Left lung (tissue), 10 donors: ENCODE data around the gene NFAT5. TPM values are rescaled to one million over a fixed set of nuclear protein-coding genes. Genes with fewer than 3 reads are reported as not detected.

Experiments
- ATAC-seq: fragments of 200-7000 bp; cut with Tn5 transposase; one replicate; pipeline ENCODE4 v1.9.1; 2020; ENCODE audit warnings: moderate library complexity
- DNase-seq, 4 donors: peaks; one replicate each; pipeline ENCODE4 v3.0.0-alpha.2; 2013 to 2020
- H3K27ac ChIP-seq, 2 donors: fragments of 200-600 bp; sonication (generic) in 1 of 2; one replicate each; pipeline versions ENCODE4 v1.5.0 to v1.8.0; 2020 to 2021
- H3K27me3 ChIP-seq, 2 donors: fragments of 200-600 bp; sonication (generic) in 1 of 2; one replicate each; pipeline versions ENCODE4 v1.5.0 to v1.8.0; 2020 to 2021
- H3K36me3 ChIP-seq, 2 donors: fragments of 200-600 bp; sonication (generic) in 1 of 2; one replicate each; pipeline versions ENCODE4 v1.5.0 to v1.8.0; 2020 to 2021
- H3K4me1 ChIP-seq, 2 donors: fragments of 200-600 bp; one replicate each; pipeline ENCODE4 v1.8.0; 2021
- H3K4me3 ChIP-seq, 2 donors: fragments of 200-600 bp; sonication (generic) in 1 of 2; one replicate each; pipeline versions ENCODE4 v1.5.0 to v1.8.0; 2020 to 2021; ENCODE audit warnings: mild to moderate bottlenecking in 1 of 2
- H3K9me3 ChIP-seq, 2 donors: fragments of 200-600 bp; sonication (generic) in 1 of 2; one replicate each; pipeline versions ENCODE4 v1.5.0 to v1.8.0; 2020 to 2021
- CTCF ChIP-seq, 2 donors: fragments of 200-600 bp; sonication (generic) in 1 of 2; IDR thresholded peaks; one replicate each; pipeline versions ENCODE4 v1.5.0 to v1.8.0; 2021; ENCODE audit warnings: antibody characterized with exemption in 2 of 2
- intact Hi-C, 2 donors: fragments of 100-400 bp; cut with DNase I; formaldehyde crosslinking; loops; one replicate each; pipeline versions ENCODE4 v1.11.2 to v1.14.2; 2022
- polyA plus RNA-seq, 6 donors: library from polyadenylated mRNA; unstranded; fragments of 120-200 nt; gene quantifications; one replicate each; pipeline ENCODE4 v1.2.1, GENCODE V29; 2013; ENCODE audit not compliant: insufficient read length in 6 of 6
- total RNA-seq, 2 donors: library from RNA; stranded (reverse); fragmentation: NEBNext Ultra II Directional; extraction: Animal tissue kit (Norgen Biotek cat#: 25700); gene quantifications; one replicate each; pipeline ENCODE4 v1.2.1, GENCODE V29; 2021
- donor health status: DM: no; HTN: yes; CAD: no.
- donor health status: DM: no; HTN: no; CAD: no.

NFAT5 gene
- total and polyA plus RNA-seq, 8 donors, result 44.8 to 66.0 (median 57.9) TPM

DNA sequence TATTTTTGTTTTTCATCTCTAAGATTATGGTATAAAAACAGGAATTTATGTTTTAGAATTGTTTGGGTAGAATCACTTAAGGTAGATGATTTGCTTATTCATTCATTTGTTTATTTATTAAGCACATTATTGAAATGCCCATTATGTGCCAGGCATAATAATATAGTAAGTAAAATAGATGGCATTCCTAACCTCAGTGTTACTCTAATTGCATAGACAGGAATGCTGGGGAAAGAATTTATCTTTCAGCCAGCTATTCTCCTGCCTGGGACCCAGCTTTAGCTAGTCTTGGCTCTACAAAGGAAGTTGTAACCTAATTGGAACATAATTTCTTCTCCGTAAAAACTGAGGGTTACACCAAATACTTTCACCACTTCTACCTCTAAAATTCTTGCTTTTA is 44.6 kb downstream of the NFAT5 start:
- intact Hi-C loops, result no loop called here
- no peak for TF ChIP-seq CTCF (IDR thresholded peaks at IDR 0.05)
- Histone ChIP-seq H3K27me3 (no peaks in the 10 kb centered on the region), H3K36me3 (peaks cover 0 to 6% of the 10 kb centered on the region in 2 donors), H3K4me1 (peaks cover 12 to 29% of the 10 kb centered on the region in 2 donors), H3K27ac (no peak overlapping the region), H3K9me3 (no peaks in the 10 kb centered on the region), H3K4me3 (no peak overlapping the region)
- no peak for ATAC-seq
- DNase-seq, result no peak

DNA sequence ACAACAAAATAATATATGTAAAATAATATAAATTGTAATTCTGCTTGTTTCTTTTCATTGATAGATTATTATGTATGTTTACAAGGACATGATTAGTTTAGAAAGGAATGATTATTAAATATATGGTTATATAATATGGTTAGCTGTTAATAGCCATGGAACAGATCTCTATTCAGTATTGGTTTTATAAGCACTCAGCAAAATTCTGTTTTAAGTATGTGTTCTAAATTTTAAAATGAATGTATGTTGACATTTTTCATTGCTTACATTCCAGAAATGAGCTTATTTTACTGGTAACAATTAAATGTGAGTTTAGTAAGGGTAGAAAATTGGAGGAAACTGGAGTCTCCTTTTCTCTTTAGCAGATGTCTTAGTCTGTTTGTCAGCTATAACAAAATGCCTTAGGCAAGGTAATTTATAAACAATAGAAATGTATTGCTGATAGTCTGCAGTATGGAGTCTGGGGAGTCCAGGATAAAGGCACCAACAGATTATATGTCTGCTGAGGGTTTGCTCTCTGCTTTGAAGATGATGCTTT is 45.4 kb downstream of the NFAT5 start:
- no peak for DNase-seq
- intact Hi-C loops, result no loop called here

GRCh38 chr16:69613378-69614154 is 47.8 kb downstream of the NFAT5 start:
- H3K27ac ChIP-seq, result peak overlapping the region in 1 of 2 donors; percentile 59
- DNase-seq (peak in 1 of 4 donors; percentile 33), ATAC-seq (peak; percentile 91)
- H3K4me1 ChIP-seq, result peaks cover 16 to 35% of the 10 kb centered on the region in 2 donors
- TF ChIP-seq CTCF (IDR thresholded peaks at IDR 0.05), result no peak
- no peaks in the 10 kb centered on the region for H3K9me3 ChIP-seq
- H3K27me3 ChIP-seq, result no peaks in the 10 kb centered on the region
- intact Hi-C loops, result no loop called here
- H3K36me3 ChIP-seq, result peaks cover 0 to 3% of the 10 kb centered on the region in 2 donors
- H3K4me3 ChIP-seq, result no peak overlapping the region

More for the DNA sequence above, 45.4 kb downstream of the NFAT5 start:
- H3K27me3 ChIP-seq, result no peaks in the 10 kb centered on the region
- H3K9me3 ChIP-seq, result no peaks in the 10 kb centered on the region
- no peak for TF ChIP-seq CTCF (IDR thresholded peaks at IDR 0.05)
- peaks cover 12 to 29% of the 10 kb centered on the region in 2 donors for H3K4me1 ChIP-seq
- ATAC-seq, result no peak
- H3K27ac ChIP-seq, result no peak overlapping the region
- H3K36me3 ChIP-seq, result peaks cover 0 to 6% of the 10 kb centered on the region in 2 donors
- no peak overlapping the region for H3K4me3 ChIP-seq

DNA sequence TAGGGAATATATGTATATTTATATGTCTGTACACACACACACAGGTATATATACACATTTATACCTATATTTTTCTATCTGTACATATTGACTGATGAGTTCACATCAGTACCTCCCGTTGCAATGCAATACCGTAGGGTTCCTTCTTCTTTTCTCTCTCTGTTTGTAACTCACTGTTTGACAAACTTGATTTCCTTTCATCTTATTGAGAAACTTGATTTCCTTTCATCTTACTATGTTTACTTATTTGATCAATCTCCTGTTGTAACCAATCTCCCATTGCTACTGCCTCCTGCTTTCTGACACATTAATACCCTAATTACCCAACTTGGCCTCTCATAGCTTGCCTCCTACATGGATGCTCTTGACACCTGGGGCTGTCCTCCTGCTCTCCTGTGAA is 49.8 kb downstream of the NFAT5 start:
- no peak overlapping the region for H3K27ac ChIP-seq
- H3K36me3 ChIP-seq, result no peaks in the 10 kb centered on the region
- intact Hi-C loops, result no loop called here
- no peak for TF ChIP-seq CTCF (IDR thresholded peaks at IDR 0.05)
- H3K4me3 ChIP-seq, result no peak overlapping the region
- H3K4me1 ChIP-seq, result peaks cover 19 to 54% of the 10 kb centered on the region in 2 donors
- ATAC-seq, result no peak
- DNase-seq, result no peak
- H3K9me3 ChIP-seq, result no peaks in the 10 kb centered on the region
- no peaks in the 10 kb centered on the region for H3K27me3 ChIP-seq

DNA sequence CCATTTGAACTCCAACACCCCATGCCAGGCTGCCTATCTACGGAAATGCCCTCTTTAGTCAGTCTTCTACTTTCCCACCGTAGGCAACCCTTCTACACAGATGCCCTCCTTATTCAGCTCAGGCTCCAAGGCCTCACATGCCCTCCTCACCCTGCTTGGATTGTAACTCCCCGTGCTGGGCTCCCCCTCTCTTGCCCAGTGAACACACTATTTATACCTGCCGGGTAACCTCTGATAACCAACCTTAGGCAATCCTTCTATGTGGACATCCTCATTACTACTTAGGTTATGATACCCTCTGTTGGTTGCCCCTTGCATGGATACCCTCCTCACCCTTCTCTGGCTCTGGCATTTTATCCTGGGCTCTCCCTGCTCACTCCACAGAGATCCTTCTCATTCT is 50.3 kb downstream of the NFAT5 start:
- no peak overlapping the region for H3K27ac ChIP-seq
- no peaks in the 10 kb centered on the region for H3K27me3 ChIP-seq
- DNase-seq (no peak), ATAC-seq (no peak)
- no peaks in the 10 kb centered on the region for H3K9me3 ChIP-seq
- intact Hi-C loops, result no loop called here
- H3K36me3 ChIP-seq, result no peaks in the 10 kb centered on the region
- no peak for TF ChIP-seq CTCF (IDR thresholded peaks at IDR 0.05)
- H3K4me1 ChIP-seq, result peaks cover 16 to 59% of the 10 kb centered on the region in 2 donors
- H3K4me3 ChIP-seq, result no peak overlapping the region
